ENCODE results near the gene EVX2.

The EVX2 gene

DNA sequence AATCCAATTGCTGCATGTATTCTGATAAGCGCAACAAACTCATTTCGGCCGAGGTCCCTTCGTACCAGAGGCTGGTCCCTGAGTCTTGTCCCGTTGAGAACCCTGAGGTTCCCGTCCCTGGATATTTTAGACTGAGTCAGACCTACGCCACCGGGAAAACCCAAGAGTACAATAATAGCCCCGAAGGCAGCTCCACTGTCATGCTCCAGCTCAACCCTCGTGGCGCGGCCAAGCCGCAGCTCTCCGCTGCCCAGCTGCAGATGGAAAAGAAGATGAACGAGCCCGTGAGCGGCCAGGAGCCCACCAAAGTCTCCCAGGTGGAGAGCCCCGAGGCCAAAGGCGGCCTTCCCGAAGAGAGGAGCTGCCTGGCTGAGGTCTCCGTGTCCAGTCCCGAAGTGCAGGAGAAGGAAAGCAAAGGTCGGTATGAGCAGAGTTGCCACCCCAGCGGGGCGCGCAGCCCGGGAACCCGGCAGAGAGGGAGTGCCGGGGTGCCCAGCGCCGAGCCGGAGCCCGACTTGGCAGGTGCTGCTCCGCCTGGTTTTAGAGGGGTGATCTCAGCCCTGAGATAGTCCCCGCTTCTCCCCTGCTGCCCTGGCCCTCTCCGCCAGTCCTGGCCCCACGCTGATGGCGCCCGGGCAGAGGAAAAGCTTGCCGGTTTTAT lies 33.5 kb upstream of the EVX2 start:
- TF ChIP-seq, protein P1, sequence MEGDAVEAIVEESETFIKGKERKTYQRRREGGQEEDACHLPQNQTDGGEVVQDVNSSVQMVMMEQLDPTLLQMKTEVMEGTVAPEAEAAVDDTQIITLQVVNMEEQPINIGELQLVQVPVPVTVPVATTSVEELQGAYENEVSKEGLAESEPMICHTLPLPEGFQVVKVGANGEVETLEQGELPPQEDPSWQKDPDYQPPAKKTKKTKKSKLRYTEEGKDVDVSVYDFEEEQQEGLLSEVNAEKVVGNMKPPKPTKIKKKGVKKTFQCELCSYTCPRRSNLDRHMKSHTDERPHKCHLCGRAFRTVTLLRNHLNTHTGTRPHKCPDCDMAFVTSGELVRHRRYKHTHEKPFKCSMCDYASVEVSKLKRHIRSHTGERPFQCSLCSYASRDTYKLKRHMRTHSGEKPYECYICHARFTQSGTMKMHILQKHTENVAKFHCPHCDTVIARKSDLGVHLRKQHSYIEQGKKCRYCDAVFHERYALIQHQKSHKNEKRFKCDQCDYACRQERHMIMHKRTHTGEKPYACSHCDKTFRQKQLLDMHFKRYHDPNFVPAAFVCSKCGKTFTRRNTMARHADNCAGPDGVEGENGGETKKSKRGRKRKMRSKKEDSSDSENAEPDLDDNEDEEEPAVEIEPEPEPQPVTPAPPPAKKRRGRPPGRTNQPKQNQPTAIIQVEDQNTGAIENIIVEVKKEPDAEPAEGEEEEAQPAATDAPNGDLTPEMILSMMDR (IDR thresholded peaks at IDR 0.05; ENCODE audit: extremely low read depth, insufficient read depth, missing control alignments), result no peak
- DNase-seq (ENCODE audit: low spot score), result no peak
- in situ Hi-C loops (cut with MboI; ENCODE audit: low pct_unique_long_range_greater_than_20kb, low sequenced_read_pairs, unreplicated experiment), result loop anchor here (25.0 kb wide), 1 partner anchor 755 kb away; no protein-coding TSS in a partner anchor

DNA sequence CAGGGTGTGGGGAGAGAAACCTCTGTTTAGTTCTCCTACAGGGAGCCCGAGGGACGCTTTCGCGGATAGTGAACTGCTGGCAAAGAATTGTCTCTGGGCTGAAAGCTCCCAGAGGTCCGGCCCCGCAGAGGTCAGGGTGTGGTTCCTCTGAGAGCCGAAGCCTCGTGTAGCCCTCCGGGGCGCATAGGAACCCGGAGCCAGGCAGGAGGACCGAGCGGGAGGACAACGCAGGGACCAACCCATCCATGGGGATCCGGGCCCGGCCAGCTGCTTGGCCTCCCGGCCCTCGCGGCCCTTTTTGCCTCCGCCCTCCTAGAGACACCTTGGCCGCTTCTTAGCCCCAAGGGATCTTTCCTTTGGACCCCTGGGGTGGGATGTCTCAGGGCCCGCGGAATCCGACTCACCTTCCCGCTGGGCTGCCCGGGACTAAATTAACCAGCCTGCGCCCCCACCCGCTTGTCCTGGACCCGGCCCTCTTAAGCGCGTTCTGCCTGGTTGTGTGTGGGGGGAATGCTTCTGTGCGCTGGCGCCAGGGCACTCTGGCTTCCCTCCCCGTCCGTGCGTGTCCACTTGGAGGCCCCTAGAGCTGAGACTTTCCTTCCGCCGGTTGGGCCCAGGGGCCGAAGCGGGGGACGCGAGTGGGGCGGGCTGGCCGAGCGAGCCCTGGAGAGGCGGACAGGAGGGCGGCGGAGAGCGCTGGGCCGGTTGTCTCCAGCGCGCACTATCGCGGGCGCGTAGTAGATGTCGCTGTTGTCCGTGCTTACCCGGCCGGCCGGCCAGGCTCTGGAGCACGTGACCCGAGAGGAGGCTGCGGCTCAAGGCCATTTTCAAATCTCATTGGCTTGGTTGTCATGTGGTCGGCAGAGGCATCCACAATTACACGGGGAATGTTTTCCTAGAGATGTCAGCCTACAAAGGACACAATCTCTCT lies 32.4 kb upstream of the EVX2 start, which contains the start of gene HOXD10:
TSS of gene HOXD10 (plus strand) at position 896 of the 931 bp plus-strand sequence. CDS start 56 bp downstream, outside the sequence.
- no peak for DNase-seq (ENCODE audit: low spot score)
- TF ChIP-seq, protein P1 (IDR thresholded peaks at IDR 0.05; ENCODE audit: extremely low read depth, insufficient read depth, missing control alignments), result no peak
- in situ Hi-C loops (cut with MboI; ENCODE audit: low pct_unique_long_range_greater_than_20kb, low sequenced_read_pairs, unreplicated experiment), result loop anchor here (25.0 kb wide), 1 partner anchor 754 kb away; no protein-coding TSS in a partner anchor

DNA sequence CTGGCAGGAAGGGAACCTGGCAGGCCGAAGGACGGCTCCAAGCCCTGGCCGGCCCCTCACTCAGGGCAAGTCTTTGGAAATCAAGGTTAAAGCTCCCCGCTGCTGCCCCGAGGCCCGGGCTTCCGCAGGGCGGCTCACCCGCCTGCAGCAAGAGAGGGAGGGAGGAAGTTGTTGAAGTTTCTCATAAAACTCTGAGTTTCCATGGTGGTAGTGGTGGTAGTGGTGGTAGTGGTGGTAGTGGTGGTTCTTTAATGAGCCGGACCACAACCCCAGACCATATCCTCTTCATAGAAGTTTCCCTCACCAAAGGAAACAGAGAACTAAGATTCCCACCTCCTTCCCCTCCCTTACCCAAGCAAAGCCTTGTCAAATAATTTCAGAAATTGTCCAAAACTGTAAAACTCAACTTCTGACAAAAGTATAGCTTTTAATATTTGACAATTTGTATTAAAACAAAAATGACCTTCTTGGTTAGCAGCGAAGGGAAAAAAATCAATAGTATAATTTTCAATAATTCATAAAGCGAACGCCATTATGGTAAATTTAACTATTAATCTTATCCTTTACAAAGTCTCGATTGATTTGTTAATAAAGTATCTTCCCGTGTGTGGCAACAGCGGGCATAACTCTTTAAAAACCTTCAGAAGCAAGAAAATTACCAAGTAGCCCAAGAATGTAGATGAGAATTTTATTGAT lies 31.3 kb upstream of the EVX2 start:
- in situ Hi-C loops (cut with MboI; ENCODE audit: low pct_unique_long_range_greater_than_20kb, low sequenced_read_pairs, unreplicated experiment), result loop anchor here (25.0 kb wide), 1 partner anchor 753 kb away; no protein-coding TSS in a partner anchor
- no peak for DNase-seq (ENCODE audit: low spot score)
- TF ChIP-seq, protein P1 (IDR thresholded peaks at IDR 0.05; ENCODE audit: extremely low read depth, insufficient read depth, missing control alignments), result no peak

DNA sequence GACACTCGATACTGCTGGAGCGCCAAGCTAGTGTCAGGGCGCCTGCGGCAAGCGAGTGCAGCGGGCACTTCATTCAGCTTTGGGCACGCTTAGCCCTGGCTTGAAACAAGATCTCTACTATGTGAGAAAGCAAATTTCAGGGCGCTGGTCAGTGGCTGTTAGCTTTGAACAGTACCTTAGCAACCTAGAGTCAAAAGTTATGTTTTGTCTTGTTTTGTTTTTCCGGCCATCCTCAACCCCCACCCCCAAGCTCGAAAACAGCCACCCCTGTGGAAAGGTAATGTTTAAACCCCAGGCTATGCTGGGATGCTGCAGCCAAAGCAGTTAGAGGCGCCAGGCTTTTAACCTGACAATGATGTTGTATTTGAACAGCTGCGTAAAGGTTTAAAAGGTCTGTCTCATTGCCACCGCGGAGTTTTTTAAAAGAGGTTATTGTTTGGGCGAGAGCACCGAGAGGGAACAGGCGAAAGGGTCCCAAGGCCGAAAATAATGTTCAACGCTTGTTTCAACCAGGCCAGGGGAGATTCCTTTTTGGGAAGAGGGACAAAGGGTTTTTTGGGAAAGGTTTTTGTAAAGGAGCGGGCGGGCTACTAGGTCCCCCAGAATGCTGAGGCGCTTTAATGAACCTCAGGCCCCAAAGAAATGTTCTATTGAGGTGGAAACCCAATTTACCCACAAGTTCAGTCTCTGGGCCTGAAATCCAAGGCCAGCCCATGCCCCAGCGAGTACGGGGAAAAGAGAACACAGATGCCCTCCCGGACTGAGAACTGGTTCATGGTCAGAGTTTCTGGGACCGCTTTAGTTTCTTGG lies 30.6 kb upstream of the EVX2 start:
- in situ Hi-C loops (cut with MboI; ENCODE audit: low pct_unique_long_range_greater_than_20kb, low sequenced_read_pairs, unreplicated experiment), result loop anchor here (25.0 kb wide), 1 partner anchor 752 kb away; no protein-coding TSS in a partner anchor
- no peak for DNase-seq (ENCODE audit: low spot score)
- TF ChIP-seq, protein P1 (IDR thresholded peaks at IDR 0.05; ENCODE audit: extremely low read depth, insufficient read depth, missing control alignments), result no peak

DNA sequence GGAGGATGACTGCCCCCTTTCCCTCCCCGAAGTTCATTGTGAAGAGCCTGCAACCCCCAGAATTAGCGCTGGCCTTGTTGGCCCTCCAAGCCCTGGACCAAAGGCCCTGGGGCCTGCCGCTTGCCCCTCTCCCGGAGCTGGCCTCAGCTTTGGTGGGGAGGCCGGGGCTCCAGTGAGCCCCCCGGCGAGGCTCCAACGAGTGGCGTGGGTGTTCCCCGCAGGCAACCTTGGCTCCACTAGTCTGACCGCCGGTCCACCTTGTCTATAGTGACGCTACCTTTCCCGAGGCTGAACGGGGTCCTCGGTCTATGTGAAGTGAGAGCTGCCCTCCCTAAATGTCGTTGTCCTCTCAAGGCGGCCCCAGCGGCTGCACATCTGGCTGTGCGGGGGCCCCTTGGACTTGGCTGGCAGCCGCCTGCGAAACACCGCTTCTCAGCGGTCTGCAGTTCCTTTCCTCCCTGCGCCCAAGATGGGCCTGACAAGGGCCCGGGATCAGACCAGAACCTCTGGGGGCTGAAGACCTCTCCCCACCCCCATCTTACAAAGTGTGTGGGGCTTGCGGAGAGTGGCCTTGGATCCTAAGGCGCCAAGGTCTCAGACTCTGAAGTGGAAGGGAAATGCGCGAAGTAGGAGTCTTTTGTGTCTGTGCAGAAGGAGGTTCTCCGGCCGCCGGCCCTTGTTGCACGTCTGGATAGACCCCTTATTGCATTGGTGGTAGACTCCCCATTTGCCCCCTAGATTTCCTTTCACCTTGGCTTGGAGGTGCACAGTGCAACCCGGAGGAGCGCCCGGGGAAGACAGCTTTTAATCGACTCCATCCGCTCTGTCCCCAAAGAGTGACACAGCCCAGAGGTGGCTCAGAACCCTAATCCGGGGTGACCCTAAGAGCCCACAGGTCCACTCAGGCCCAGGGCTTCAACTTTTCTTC lies 28.9 kb upstream of the EVX2 start:
- DNase-seq (ENCODE audit: low spot score), result no peak
- in situ Hi-C loops (cut with MboI; ENCODE audit: low pct_unique_long_range_greater_than_20kb, low sequenced_read_pairs, unreplicated experiment), result loop anchor here (25.0 kb wide), 1 partner anchor 750 kb away; no protein-coding TSS in a partner anchor
- TF ChIP-seq, protein P1 (IDR thresholded peaks at IDR 0.05; ENCODE audit: extremely low read depth, insufficient read depth, missing control alignments), result no peak

Data from GM13977 (cell line).